Measurements from ENCODE around the gene RNU2-1.

- no peak for TF ChIP-seq ASH2L (IDR thresholded peaks at IDR 0.05; ENCODE audit: insufficient read length, low read depth, low read length)
- TF ChIP-seq HIVEP1 (CRISPR knock-in tag; IDR thresholded peaks at IDR 0.05), result no peak
- TF ChIP-seq DDIT3 (CRISPR knock-in tag; IDR thresholded peaks at IDR 0.05), result no peak
- TF ChIP-seq ZNF609 (CRISPR knock-in tag; IDR thresholded peaks at IDR 0.05; ENCODE audit: borderline replicate concordance), result no peak
- no peak for TF ChIP-seq NR3C1 (CRISPR knock-in tag; IDR thresholded peaks at IDR 0.05)
- no peak for TF ChIP-seq MAFK (conservative IDR thresholded peaks at IDR 0.05 in 1 of 2, IDR thresholded peaks at IDR 0.05 in 1 of 2; ENCODE audit: low read length in 2 of 2)
- TF ChIP-seq POLR2AphosphoS5 (IDR thresholded peaks at IDR 0.05; ENCODE audit: low read depth, low read length), result no peak
- TF ChIP-seq ESRRA (CRISPR knock-in tag; IDR thresholded peaks at IDR 0.05; ENCODE audit: low read depth), result no peak
- no peak for TF ChIP-seq ZNF431 (CRISPR knock-in tag; IDR thresholded peaks at IDR 0.05; ENCODE audit: borderline replicate concordance, low read depth)
- TF ChIP-seq JDP2 (CRISPR knock-in tag; IDR thresholded peaks at IDR 0.05; ENCODE audit: borderline replicate concordance), result no peak
- no peak for TF ChIP-seq ZNF660 (CRISPR knock-in tag; IDR thresholded peaks at IDR 0.05; ENCODE audit: borderline replicate concordance, low read depth)
Observed at GRCh38 chr17:43224146-43224705, 9.6 kb downstream of the RNU2-1 start.
